ENCODE results near the gene FXYD5. TPM values are rescaled to one million over a fixed set of nuclear protein-coding genes. Genes with fewer than 3 reads are reported as not detected.

Gene FXYD5
- polyA plus RNA-seq, 2 of the 4 experiments (the other 2 are of a cell fraction), result 70.8 to 113 TPM

DNA sequence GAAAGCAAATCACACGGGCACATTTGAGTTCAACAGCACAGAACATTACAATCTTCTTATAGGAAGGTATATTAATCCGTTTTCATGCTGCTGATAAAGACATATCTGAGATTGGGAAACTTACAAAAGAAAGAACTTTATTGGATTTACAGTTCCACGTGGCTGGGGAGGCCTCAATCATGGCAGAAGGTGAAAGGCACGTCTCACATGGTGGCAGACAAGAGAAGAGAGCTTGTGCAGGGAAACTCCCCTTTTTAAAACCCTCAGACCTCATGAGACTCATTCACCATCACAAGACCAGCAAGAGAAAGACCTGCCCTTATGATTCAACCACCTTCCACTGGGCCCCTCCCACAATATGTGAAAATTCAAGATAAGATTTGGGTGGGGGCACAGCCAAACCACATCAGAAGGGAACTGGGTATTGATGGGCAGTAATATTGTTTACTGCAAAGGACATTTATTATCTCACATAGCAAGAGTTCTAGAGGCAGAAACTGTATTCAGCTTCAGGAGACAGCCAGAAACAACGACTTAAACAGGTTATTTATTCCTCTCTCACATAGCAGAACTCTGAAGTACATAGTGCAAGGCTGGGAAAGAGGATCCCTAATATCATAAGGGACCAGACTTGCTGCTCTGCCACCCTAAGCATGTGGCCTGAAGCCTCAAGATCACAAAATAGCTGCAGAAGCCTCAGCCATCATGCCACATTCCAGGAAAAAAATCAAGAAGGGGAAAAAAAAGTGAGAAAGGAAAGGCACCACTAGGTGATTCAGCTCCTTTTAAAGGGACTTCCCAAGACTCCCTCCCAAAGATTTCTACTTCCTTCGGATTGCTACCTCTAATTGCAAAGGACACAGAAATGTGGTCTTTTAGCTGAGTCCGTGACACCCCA lies 23.1 kb downstream of the FXYD5 start:
- DNase-seq (ENCODE audit: low read depth in 1 of 2, low spot score in 1 of 2), result no peak
- H3K4me3 ChIP-seq, result no peak overlapping the region
- no peak overlapping the region for H3K27ac ChIP-seq
- peaks cover 18% of the 10 kb centered on the region for H3K9me3 ChIP-seq
- no peak for FAIRE-seq
- CTCF ChIA-PET, result interaction anchor here (0.7 to 3.1 kb wide), 9 partner anchors 9 to 111 kb away, joined by 3 to 13 read pairs (median 3); no protein-coding TSS in a partner anchor
- H3K4me1 ChIP-seq, result no peaks in the 10 kb centered on the region
- H3K4me2 ChIP-seq, result no peak overlapping the region
- POLR2A ChIA-PET, result no interaction called here
- TF ChIP-seq ZFP36 (IDR thresholded peaks at IDR 0.05; ENCODE audit: borderline replicate concordance, partially characterized antibody) (peak; percentile 69), NPAS2 (CRISPR knock-in tag; IDR thresholded peaks at IDR 0.05; ENCODE audit: borderline replicate concordance) (no peak)
- TF ChIP-seq, protein P1, sequence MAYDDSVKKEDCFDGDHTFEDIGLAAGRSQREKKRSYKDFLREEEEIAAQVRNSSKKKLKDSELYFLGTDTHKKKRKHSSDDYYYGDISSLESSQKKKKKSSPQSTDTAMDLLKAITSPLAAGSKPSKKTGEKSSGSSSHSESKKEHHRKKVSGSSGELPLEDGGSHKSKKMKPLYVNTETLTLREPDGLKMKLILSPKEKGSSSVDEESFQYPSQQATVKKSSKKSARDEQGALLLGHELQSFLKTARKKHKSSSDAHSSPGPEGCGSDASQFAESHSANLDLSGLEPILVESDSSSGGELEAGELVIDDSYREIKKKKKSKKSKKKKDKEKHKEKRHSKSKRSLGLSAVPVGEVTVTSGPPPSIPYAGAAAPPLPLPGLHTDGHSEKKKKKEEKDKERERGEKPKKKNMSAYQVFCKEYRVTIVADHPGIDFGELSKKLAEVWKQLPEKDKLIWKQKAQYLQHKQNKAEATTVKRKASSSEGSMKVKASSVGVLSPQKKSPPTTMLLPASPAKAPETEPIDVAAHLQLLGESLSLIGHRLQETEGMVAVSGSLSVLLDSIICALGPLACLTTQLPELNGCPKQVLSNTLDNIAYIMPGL (CRISPR knock-in tag; IDR thresholded peaks at IDR 0.05; ENCODE audit: borderline replicate concordance), result no peak
- ATAC-seq, result no peak
- WGBS (ENCODE audit: missing lambda C conversion rate), result 17% methylated on average over 7 of the region's 7 CpGs

DNA sequence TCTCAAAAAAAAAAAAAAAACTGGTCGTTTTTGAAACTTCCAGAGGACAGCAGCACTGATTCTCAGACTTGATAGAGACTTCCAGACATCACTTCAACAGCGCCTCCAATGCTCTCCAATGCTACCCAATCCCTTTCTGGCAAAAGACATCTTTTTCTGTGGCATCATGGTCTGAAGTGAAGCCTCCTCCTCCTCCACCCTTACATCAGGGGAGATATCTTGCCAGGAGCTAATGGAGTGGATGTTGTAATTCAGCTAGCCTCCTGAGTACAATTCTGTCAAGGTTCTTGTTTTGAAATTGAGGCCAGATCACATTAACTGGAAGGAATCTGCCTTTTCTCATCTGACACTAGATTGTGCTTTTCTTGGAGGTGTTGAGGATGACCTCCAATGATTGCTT lies 24.2 kb downstream of the FXYD5 start:
- ChIA-PET CTCF (interaction anchor here (0.7 to 3.1 kb wide), 3 partner anchors 10 to 112 kb away, joined by 3 to 13 read pairs (median 3); no protein-coding TSS in a partner anchor), POLR2A (no interaction called here)
- DNase-seq (ENCODE audit: low read depth in 1 of 2, low spot score in 1 of 2) (no peak), ATAC-seq (no peak), FAIRE-seq (no peak)
- Histone ChIP-seq H3K4me3 (no peak overlapping the region), H3K9me3 (peaks cover 18% of the 10 kb centered on the region), H3K27ac (no peak overlapping the region), H3K4me2 (no peak overlapping the region), H3K4me1 (no peaks in the 10 kb centered on the region)
- 19% methylated on average over 2 of the region's 2 CpGs for WGBS (ENCODE audit: missing lambda C conversion rate)
- TF ChIP-seq PHF8 (IDR thresholded peaks at IDR 0.05; ENCODE audit: borderline replicate concordance, low read depth), result no peak
- TF ChIP-seq GATA3 (IDR thresholded peaks at IDR 0.05; ENCODE audit: borderline replicate concordance), result no peak
- no peak for TF ChIP-seq RARB (CRISPR knock-in tag; IDR thresholded peaks at IDR 0.05)
- no peak for TF ChIP-seq KDM5A (IDR thresholded peaks at IDR 0.05)
- TF ChIP-seq RFX5 (IDR thresholded peaks at IDR 0.05), result no peak
- TF ChIP-seq, protein P1 (CRISPR knock-in tag; IDR thresholded peaks at IDR 0.05; ENCODE audit: borderline replicate concordance), result no peak
- no peak for TF ChIP-seq MYC (IDR thresholded peaks at IDR 0.05; ENCODE audit: borderline replicate concordance, low read length)
- no peak for TF ChIP-seq ZSCAN20 (CRISPR knock-in tag; IDR thresholded peaks at IDR 0.05)
- TF ChIP-seq CHD4 (IDR thresholded peaks at IDR 0.05; ENCODE audit: borderline replicate concordance), result no peak
- no peak for TF ChIP-seq RAD21 (conservative IDR thresholded peaks at IDR 0.05 in 1 of 2, IDR thresholded peaks at IDR 0.05 in 1 of 2)
- no peak for TF ChIP-seq SREBF2 (IDR thresholded peaks at IDR 0.05)

DNA sequence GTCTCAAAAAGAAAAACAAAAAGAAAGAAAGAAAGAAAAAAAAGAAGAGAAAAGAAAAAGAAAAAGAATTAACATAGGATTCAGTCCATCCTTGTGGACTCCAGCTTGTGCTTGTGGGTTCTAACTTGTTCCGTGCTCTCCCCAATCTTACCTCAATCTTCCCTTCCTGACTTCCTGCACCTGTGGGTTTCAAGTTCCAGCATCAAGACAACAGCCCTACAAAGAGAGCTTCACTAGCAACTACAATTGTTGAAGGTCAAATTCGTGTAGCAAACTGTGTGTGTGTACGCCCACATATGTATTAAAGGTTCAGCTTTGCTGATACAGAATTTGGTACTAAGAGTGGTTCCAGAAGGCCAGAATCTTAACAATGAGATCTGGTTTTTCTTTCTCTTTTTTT lies 25.3 kb downstream of the FXYD5 start:
- ATAC-seq (no peak), DNase-seq (ENCODE audit: low read depth in 1 of 2, low spot score in 1 of 2) (no peak)
- POLR2A ChIA-PET, result no interaction called here

More for the DNA sequence above, 25.3 kb downstream of the FXYD5 start:
- 56% methylated on average over 3 of the region's 3 CpGs for WGBS (ENCODE audit: missing lambda C conversion rate)
- H3K4me3 ChIP-seq, result no peak overlapping the region
- FAIRE-seq, result no peak
- H3K4me2 ChIP-seq, result no peak overlapping the region
- no peak overlapping the region for H3K27ac ChIP-seq
- TF ChIP-seq RFX5 (IDR thresholded peaks at IDR 0.05), result no peak
- TF ChIP-seq, protein P2, sequence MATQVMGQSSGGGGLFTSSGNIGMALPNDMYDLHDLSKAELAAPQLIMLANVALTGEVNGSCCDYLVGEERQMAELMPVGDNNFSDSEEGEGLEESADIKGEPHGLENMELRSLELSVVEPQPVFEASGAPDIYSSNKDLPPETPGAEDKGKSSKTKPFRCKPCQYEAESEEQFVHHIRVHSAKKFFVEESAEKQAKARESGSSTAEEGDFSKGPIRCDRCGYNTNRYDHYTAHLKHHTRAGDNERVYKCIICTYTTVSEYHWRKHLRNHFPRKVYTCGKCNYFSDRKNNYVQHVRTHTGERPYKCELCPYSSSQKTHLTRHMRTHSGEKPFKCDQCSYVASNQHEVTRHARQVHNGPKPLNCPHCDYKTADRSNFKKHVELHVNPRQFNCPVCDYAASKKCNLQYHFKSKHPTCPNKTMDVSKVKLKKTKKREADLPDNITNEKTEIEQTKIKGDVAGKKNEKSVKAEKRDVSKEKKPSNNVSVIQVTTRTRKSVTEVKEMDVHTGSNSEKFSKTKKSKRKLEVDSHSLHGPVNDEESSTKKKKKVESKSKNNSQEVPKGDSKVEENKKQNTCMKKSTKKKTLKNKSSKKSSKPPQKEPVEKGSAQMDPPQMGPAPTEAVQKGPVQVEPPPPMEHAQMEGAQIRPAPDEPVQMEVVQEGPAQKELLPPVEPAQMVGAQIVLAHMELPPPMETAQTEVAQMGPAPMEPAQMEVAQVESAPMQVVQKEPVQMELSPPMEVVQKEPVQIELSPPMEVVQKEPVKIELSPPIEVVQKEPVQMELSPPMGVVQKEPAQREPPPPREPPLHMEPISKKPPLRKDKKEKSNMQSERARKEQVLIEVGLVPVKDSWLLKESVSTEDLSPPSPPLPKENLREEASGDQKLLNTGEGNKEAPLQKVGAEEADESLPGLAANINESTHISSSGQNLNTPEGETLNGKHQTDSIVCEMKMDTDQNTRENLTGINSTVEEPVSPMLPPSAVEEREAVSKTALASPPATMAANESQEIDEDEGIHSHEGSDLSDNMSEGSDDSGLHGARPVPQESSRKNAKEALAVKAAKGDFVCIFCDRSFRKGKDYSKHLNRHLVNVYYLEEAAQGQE (IDR thresholded peaks at IDR 0.05), result no peak
- peaks cover 20% of the 10 kb centered on the region for H3K9me3 ChIP-seq
- H3K4me1 ChIP-seq, result no peaks in the 10 kb centered on the region
- CTCF ChIA-PET, result interaction anchor here (0.5 to 3.1 kb wide), 2 partner anchors 12 to 926 kb away, joined by 3 to 13 read pairs; no protein-coding TSS in a partner anchor
